Measurements from ENCODE around the gene RGS10. TPM values are rescaled to one million over a fixed set of nuclear protein-coding genes. Genes with fewer than 3 reads are reported as not detected.

RGS10 gene
- total RNA-seq, 1 experiment from 2014 or later = 10.6 TPM

DNA sequence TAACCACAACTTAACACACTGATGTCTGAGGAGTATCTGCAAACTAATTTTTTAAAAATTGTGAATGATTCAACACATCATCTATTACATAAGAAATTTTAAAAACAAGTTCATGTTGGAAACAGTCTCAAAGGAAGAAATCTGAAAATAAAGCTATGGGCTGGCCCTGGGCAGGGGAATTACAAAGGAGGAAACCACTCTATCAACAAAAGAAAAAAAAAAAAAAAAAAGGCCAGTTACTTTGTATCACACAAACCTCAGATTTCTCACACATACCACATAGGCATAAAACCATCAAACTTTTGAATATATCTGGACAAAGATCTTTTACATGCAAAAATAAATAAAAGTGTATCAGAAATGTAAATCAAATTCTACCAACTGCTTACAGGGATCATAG, 33.5 kb upstream of the RGS10 start:
- Histone ChIP-seq H3K14ac (ENCODE audit: insufficient read depth, low read length) (no peak overlapping the region), H3K27me3 (ENCODE audit: insufficient read depth, low read length) (no peaks in the 10 kb centered on the region), H4K91ac (ENCODE audit: insufficient read length, low read depth, low read length) (no peak overlapping the region), H3K79me1 (ENCODE audit: insufficient read depth, low read depth, low read length, poor library complexity, severe bottlenecking) (no peaks in the 10 kb centered on the region), H4K5ac (ENCODE audit: insufficient read length, low read depth, low read length) (no peak overlapping the region), H3K27ac (ENCODE audit: insufficient read length, low read depth, low read length) (no peak overlapping the region), H4K8ac (replicated peaks; ENCODE audit: insufficient read length, low read depth, low read length) (no peak overlapping the region), H3K56ac (ENCODE audit: insufficient read length, low read depth, low read length) (no peak overlapping the region), H3K23me2 (ENCODE audit: insufficient read length, low read depth, low read length, poor library complexity, severe bottlenecking) (no peaks in the 10 kb centered on the region), H3K4ac (ENCODE audit: low read depth, low read length) (no peak overlapping the region), H2AFZ (ENCODE audit: low read length) (no peak overlapping the region), H4K20me1 (ENCODE audit: control insufficient read depth, insufficient read depth, insufficient read length) (no peaks in the 10 kb centered on the region), H3K4me2 (ENCODE audit: insufficient read depth, insufficient read length, low read length) (no peak overlapping the region), H2BK20ac (ENCODE audit: low read depth, low read length, poor library complexity, severe bottlenecking) (no peak overlapping the region), H2AK5ac (ENCODE audit: insufficient read length, low read length) (no peak overlapping the region), H3K9ac (ENCODE audit: extremely low read depth, insufficient read length, low read length) (no peak overlapping the region), H3K18ac (ENCODE audit: insufficient read length, low read depth, low read length) (no peak overlapping the region), H2BK15ac (ENCODE audit: low read depth, low read length) (no peak overlapping the region), H3K4me1 (ENCODE audit: insufficient read depth, low read length) (no peaks in the 10 kb centered on the region), H3K23ac (ENCODE audit: insufficient read length, low read depth, low read length) (no peak overlapping the region), H3K9me3 (ENCODE audit: control insufficient read depth, low read depth, low read length) (no peaks in the 10 kb centered on the region), H2BK5ac (ENCODE audit: insufficient read length, low read length) (no peak overlapping the region), H2BK12ac (ENCODE audit: insufficient read length, low read depth, low read length) (no peak overlapping the region), H3K79me2 (ENCODE audit: insufficient read depth, low read length) (no peaks in the 10 kb centered on the region), H2BK120ac (ENCODE audit: low read depth, low read length, poor library complexity, severe bottlenecking) (no peak overlapping the region), H3T11ph (ENCODE audit: low read length) (no peak overlapping the region)
- no peak for DNase-seq
- no peaks in the 10 kb centered on the region for H3K27me3 Mint-ChIP-seq (ENCODE audit: low read depth)
- peaks cover 30 to 57% (median 50%) of the 10 kb centered on the region in 3 experiments; a peak in 6 of 7 replicates for H3K36me3 Mint-ChIP-seq (ENCODE audit: insufficient read depth in 1 of 3, low read depth in 3 of 3)
- TF ChIP-seq, protein P1, sequence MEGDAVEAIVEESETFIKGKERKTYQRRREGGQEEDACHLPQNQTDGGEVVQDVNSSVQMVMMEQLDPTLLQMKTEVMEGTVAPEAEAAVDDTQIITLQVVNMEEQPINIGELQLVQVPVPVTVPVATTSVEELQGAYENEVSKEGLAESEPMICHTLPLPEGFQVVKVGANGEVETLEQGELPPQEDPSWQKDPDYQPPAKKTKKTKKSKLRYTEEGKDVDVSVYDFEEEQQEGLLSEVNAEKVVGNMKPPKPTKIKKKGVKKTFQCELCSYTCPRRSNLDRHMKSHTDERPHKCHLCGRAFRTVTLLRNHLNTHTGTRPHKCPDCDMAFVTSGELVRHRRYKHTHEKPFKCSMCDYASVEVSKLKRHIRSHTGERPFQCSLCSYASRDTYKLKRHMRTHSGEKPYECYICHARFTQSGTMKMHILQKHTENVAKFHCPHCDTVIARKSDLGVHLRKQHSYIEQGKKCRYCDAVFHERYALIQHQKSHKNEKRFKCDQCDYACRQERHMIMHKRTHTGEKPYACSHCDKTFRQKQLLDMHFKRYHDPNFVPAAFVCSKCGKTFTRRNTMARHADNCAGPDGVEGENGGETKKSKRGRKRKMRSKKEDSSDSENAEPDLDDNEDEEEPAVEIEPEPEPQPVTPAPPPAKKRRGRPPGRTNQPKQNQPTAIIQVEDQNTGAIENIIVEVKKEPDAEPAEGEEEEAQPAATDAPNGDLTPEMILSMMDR (conservative IDR thresholded peaks at IDR 0.05) = no peak
- H3K4me3 Mint-ChIP-seq = no peak overlapping the region
- H3K9me3 Mint-ChIP-seq = no peaks in the 10 kb centered on the region
- H3K4me1 Mint-ChIP-seq = no peaks in the 10 kb centered on the region
- H3K27ac Mint-ChIP-seq = peak overlapping the region in 1 of 3 experiments; percentile 30; a peak in 1 of 7 replicates
